Mesenchymal stem cell (in vitro differentiated cells and primary cell): ENCODE data around the gene CLCNKB.
A peak's percentile ranks its signal among the peaks of the same experiment; 100 is the strongest.
"Not testable (repeated sequence)": the region's sequence is repeated elsewhere in the genome, so short reads cannot be mapped to it uniquely, and the experiment has no call there.

ENCODE experiments used
- DNase-seq: peaks from one replicate; pipeline ENCODE4 v3.0.0-alpha.2; 2013
- H2AFZ ChIP-seq: one replicate; pipeline ENCODE4 v1.6.1; 2013; ENCODE audit warnings: low read depth, mild to moderate bottlenecking, control low read depth, inconsistent platforms, low read length, moderate library complexity
- H2AK5ac ChIP-seq: 2 replicates; pipeline ENCODE4 v1.6.1; 2013; ENCODE audit warnings: low read length, moderate library complexity, mild to moderate bottlenecking, inconsistent platforms; ENCODE audit not compliant: severe bottlenecking
- H2BK120ac ChIP-seq: one replicate; pipeline ENCODE4 v1.6.1; 2013; ENCODE audit warnings: low read depth, mild to moderate bottlenecking, inconsistent platforms, low read length, moderate library complexity
- H2BK12ac ChIP-seq, 2 experiments: one replicate each; pipeline ENCODE4 v1.6.1; 2013; ENCODE audit warnings: inconsistent platforms in 2 of 2, low read length in 2 of 2, mild to moderate bottlenecking in 2 of 2, moderate library complexity in 2 of 2, control low read depth in 1 of 2
- H2BK15ac ChIP-seq: one replicate; pipeline ENCODE4 v1.6.1; 2013; ENCODE audit warnings: mild to moderate bottlenecking, low read depth, inconsistent platforms; ENCODE audit not compliant: poor library complexity, severe bottlenecking
- H2BK5ac ChIP-seq: 2 replicates; pipeline ENCODE4 v1.6.1; 2013; ENCODE audit warnings: low read depth, mild to moderate bottlenecking, low read length, control low read depth, inconsistent platforms; ENCODE audit not compliant: poor library complexity, severe bottlenecking
- H3K14ac ChIP-seq, 2 experiments: one replicate each; pipeline ENCODE4 v1.6.1; 2013; ENCODE audit warnings: inconsistent platforms in 2 of 2, low read length in 2 of 2, control low read depth in 1 of 2, mild to moderate bottlenecking in 1 of 2, moderate library complexity in 1 of 2
- H3K18ac ChIP-seq, 2 experiments: one replicate each; pipeline ENCODE4 v1.6.1; 2013; ENCODE audit warnings: inconsistent platforms in 2 of 2, low read length in 2 of 2, control low read depth in 1 of 2, low read depth in 1 of 2, mild to moderate bottlenecking in 1 of 2
- H3K23ac ChIP-seq, 2 experiments: one replicate each; pipeline ENCODE4 v1.6.1; 2013; ENCODE audit warnings: inconsistent platforms in 2 of 2, low read length in 2 of 2, mild to moderate bottlenecking in 2 of 2, moderate library complexity in 2 of 2, control low read depth in 1 of 2
- H3K27ac ChIP-seq: 2 replicates; pipeline ENCODE4 v1.5.1; 2013; ENCODE audit warnings: mild to moderate bottlenecking, moderate library complexity, low read length, control low read depth, inconsistent platforms; ENCODE audit not compliant: poor library complexity, severe bottlenecking
- H3K27me3 ChIP-seq, 2 experiments: 2 replicates each; pipeline versions ENCODE4 v1.6.1 to v1.7.0; 2013; ENCODE audit warnings: low read length in 2 of 2, mild to moderate bottlenecking in 2 of 2, moderate library complexity in 2 of 2, control low read depth in 1 of 2, inconsistent platforms in 1 of 2; ENCODE audit not compliant: control insufficient read depth in 1 of 2, insufficient read depth in 1 of 2
- H3K36me3 ChIP-seq, 2 experiments: 2 replicates each; pipeline versions ENCODE4 v1.6.1 to v1.7.0; 2013; ENCODE audit warnings: low read length in 2 of 2, control low read depth in 1 of 2, inconsistent platforms in 1 of 2, low read depth in 1 of 2, mild to moderate bottlenecking in 1 of 2; ENCODE audit not compliant: insufficient read depth in 2 of 2, control insufficient read depth in 1 of 2
- H3K4ac ChIP-seq, 2 experiments: one replicate each; pipeline ENCODE4 v1.6.1; 2013; ENCODE audit warnings: inconsistent platforms in 2 of 2, low read length in 2 of 2, mild to moderate bottlenecking in 2 of 2, moderate library complexity in 2 of 2, control low read depth in 1 of 2, low read depth in 1 of 2
- H3K4me1 ChIP-seq: 2 replicates; pipeline ENCODE4 v1.6.1; 2013; ENCODE audit warnings: low read depth, low read length, control low read depth; ENCODE audit not compliant: control insufficient read depth, insufficient read depth
- H3K4me2 ChIP-seq: 2 replicates; pipeline ENCODE4 v1.6.1; 2013; ENCODE audit warnings: low read length, mild to moderate bottlenecking, inconsistent platforms; ENCODE audit not compliant: poor library complexity, severe bottlenecking
- H3K4me3 ChIP-seq, 2 experiments: 2 replicates each; pipeline versions ENCODE4 v1.5.1 to v1.7.0; 2013; ENCODE audit warnings: low read length in 2 of 2, mild to moderate bottlenecking in 2 of 2, control low read depth in 1 of 2, low read depth in 1 of 2; ENCODE audit not compliant: insufficient read depth in 1 of 2
- H3K79me1 ChIP-seq: replicated peaks from 2 replicates; pipeline ENCODE4 v1.6.1; 2013; ENCODE audit warnings: mild to moderate bottlenecking, control low read depth, low read length, inconsistent platforms; ENCODE audit not compliant: poor library complexity, severe bottlenecking
- H3K9ac ChIP-seq: 2 replicates; pipeline ENCODE4 v1.7.0; 2013; ENCODE audit warnings: mild to moderate bottlenecking, low read length, moderate library complexity
- H3K9me3 ChIP-seq: 2 replicates; pipeline ENCODE4 v1.7.0; 2013; ENCODE audit warnings: mild to moderate bottlenecking, low read length; ENCODE audit not compliant: control insufficient read depth
- H4K8ac ChIP-seq: one replicate; pipeline ENCODE4 v1.6.1; 2013; ENCODE audit warnings: inconsistent platforms, mild to moderate bottlenecking, low read length, moderate library complexity
- H4K91ac ChIP-seq: one replicate; pipeline ENCODE4 v1.6.1; 2013; ENCODE audit warnings: mild to moderate bottlenecking, low read length, inconsistent platforms
- WGBS: methylation state at CpG from one replicate; pipeline ENCODE4 v1.1.7; 2013; ENCODE audit warnings: mixed read lengths; 5-methylcytosine and 5-hydroxymethylcytosine counted together

CLCNKB gene

GRCh38 chr1:16036461-16036860, 7.1 kb upstream of the CLCNKB start:
- WGBS = 91% methylated on average over 7 of the region's 11 CpGs
- not testable (repeated sequence) for H3K9me3 ChIP-seq, DNase-seq, H3K4me3 ChIP-seq, H2BK120ac ChIP-seq, H3K36me3 ChIP-seq, H4K8ac ChIP-seq, H3K14ac ChIP-seq, H2AFZ ChIP-seq, H3K23ac ChIP-seq, H2AK5ac ChIP-seq, H3K27ac ChIP-seq, H3K4ac ChIP-seq, H3K79me1 ChIP-seq, H3K9ac ChIP-seq, H2BK5ac ChIP-seq, H3K4me1 ChIP-seq, H3K18ac ChIP-seq, H2BK15ac ChIP-seq, H4K91ac ChIP-seq, H2BK12ac ChIP-seq, H3K4me2 ChIP-seq
- H3K27me3 ChIP-seq = peaks cover 15 to 37% of the 10 kb centered on the region in 2 experiments

GRCh38 chr1:16038620-16038912, 5.0 kb upstream of the CLCNKB start:
- H2BK15ac ChIP-seq = no peak overlapping the region
- no peak for DNase-seq

GRCh38 chr1:16039871-16040270, 3.7 kb upstream of the CLCNKB start:
- H3K14ac ChIP-seq, H3K27ac ChIP-seq, H3K4me3 ChIP-seq, H2BK15ac ChIP-seq, H3K23ac ChIP-seq, H3K18ac ChIP-seq, DNase-seq, H3K4ac ChIP-seq, H3K9ac ChIP-seq, H4K8ac ChIP-seq, H2AFZ ChIP-seq, H2BK5ac ChIP-seq, H4K91ac ChIP-seq, H2BK12ac ChIP-seq, H3K4me1 ChIP-seq, H3K4me2 ChIP-seq, H3K79me1 ChIP-seq, H3K9me3 ChIP-seq, H3K36me3 ChIP-seq, H2BK120ac ChIP-seq, H2AK5ac ChIP-seq: not testable (repeated sequence)
- peaks cover 15 to 46% of the 10 kb centered on the region in 2 experiments for H3K27me3 ChIP-seq
- WGBS = 68% methylated on average over 4 of the region's 8 CpGs

More at GRCh38 chr1:16038620-16038912, 5.0 kb upstream of the CLCNKB start:
- H3K9me3 ChIP-seq = no peaks in the 10 kb centered on the region
- H4K8ac ChIP-seq = no peak overlapping the region
- no peak overlapping the region for H4K91ac ChIP-seq
- peak overlapping the region in 1 of 2 experiments; percentile 3 for H3K4me3 ChIP-seq
- no peak overlapping the region for H3K23ac ChIP-seq
- H2BK5ac ChIP-seq = no peak overlapping the region
- no peak overlapping the region for H2AFZ ChIP-seq
- H3K79me1 ChIP-seq = no peaks in the 10 kb centered on the region
- no peak overlapping the region for H3K14ac ChIP-seq
- H3K18ac ChIP-seq = no peak overlapping the region
- H3K27ac ChIP-seq = no peak overlapping the region
- peaks cover 15 to 46% of the 10 kb centered on the region in 2 experiments for H3K27me3 ChIP-seq
- no peaks in the 10 kb centered on the region for H3K36me3 ChIP-seq
- H3K9ac ChIP-seq = no peak overlapping the region
- 76% methylated on average over 4 of the region's 4 CpGs for WGBS
- no peaks in the 10 kb centered on the region for H3K4me1 ChIP-seq
- H3K4ac ChIP-seq = no peak overlapping the region
- H2BK12ac ChIP-seq = no peak overlapping the region
- no peak overlapping the region for H3K4me2 ChIP-seq
- H2BK120ac ChIP-seq = no peak overlapping the region
- no peak overlapping the region for H2AK5ac ChIP-seq

GRCh38 chr1:16041200-16041599, 2.4 kb upstream of the CLCNKB start:
- no peak overlapping the region for H3K23ac ChIP-seq

More at GRCh38 chr1:16041200-16041599, 2.4 kb upstream of the CLCNKB start:
- Histone ChIP-seq H3K27me3 (peaks cover 15 to 46% of the 10 kb centered on the region in 2 experiments), H2BK12ac (no peak overlapping the region), H4K8ac (no peak overlapping the region), H3K4me1 (no peaks in the 10 kb centered on the region), H3K27ac (no peak overlapping the region), H3K4me2 (no peak overlapping the region), H2AK5ac (no peak overlapping the region), H2AFZ (no peak overlapping the region), H4K91ac (no peak overlapping the region), H3K18ac (no peak overlapping the region), H3K79me1 (no peaks in the 10 kb centered on the region), H3K14ac (no peak overlapping the region), H2BK5ac (no peak overlapping the region), H2BK15ac (no peak overlapping the region), H3K36me3 (no peaks in the 10 kb centered on the region), H3K9me3 (no peaks in the 10 kb centered on the region), H2BK120ac (no peak overlapping the region), H3K9ac (no peak overlapping the region), H3K4ac (no peak overlapping the region), H3K4me3 (peak overlapping the region in 1 of 2 experiments; percentile 14)
- DNase-seq = no peak
- WGBS = 62% methylated on average over 8 of the region's 8 CpGs
